ENCODE data around the gene LFNG.
A peak's percentile ranks its signal among the peaks of the same experiment; 100 is the strongest.

LFNG gene

DNA sequence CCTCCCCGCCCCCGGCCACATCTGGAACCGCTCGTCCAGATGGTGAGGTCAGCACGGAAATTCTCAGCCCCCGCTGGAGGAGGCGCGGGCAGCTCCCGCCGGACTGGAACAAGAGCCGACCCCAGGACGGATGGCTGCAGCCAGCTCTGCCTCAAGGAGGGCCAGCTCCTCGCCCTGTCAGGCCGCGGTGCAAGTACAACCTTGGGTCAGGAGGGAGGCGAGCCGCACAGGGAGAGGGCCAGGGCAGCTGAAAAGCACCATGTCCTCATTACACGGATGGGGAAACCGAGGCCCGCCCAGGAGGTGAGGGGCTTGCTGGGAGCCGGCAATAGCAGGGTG, 39.5 kb upstream of the LFNG start:
- Mint-ChIP-seq H3K4me3 (no peak overlapping the region), H3K4me1 (peaks cover 34% of the 10 kb centered on the region), H3K27me3 (ENCODE audit: low read depth, poor library complexity) (no peaks in the 10 kb centered on the region), H3K9me3 (peaks cover 6% of the 10 kb centered on the region), H3K36me3 (ENCODE audit: low read depth) (no peaks in the 10 kb centered on the region), H3K27ac (no peak overlapping the region)
- DNase-seq: peak; percentile 53
- TF ChIP-seq, protein P1, sequence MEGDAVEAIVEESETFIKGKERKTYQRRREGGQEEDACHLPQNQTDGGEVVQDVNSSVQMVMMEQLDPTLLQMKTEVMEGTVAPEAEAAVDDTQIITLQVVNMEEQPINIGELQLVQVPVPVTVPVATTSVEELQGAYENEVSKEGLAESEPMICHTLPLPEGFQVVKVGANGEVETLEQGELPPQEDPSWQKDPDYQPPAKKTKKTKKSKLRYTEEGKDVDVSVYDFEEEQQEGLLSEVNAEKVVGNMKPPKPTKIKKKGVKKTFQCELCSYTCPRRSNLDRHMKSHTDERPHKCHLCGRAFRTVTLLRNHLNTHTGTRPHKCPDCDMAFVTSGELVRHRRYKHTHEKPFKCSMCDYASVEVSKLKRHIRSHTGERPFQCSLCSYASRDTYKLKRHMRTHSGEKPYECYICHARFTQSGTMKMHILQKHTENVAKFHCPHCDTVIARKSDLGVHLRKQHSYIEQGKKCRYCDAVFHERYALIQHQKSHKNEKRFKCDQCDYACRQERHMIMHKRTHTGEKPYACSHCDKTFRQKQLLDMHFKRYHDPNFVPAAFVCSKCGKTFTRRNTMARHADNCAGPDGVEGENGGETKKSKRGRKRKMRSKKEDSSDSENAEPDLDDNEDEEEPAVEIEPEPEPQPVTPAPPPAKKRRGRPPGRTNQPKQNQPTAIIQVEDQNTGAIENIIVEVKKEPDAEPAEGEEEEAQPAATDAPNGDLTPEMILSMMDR (IDR thresholded peaks at IDR 0.05): no peak

DNA sequence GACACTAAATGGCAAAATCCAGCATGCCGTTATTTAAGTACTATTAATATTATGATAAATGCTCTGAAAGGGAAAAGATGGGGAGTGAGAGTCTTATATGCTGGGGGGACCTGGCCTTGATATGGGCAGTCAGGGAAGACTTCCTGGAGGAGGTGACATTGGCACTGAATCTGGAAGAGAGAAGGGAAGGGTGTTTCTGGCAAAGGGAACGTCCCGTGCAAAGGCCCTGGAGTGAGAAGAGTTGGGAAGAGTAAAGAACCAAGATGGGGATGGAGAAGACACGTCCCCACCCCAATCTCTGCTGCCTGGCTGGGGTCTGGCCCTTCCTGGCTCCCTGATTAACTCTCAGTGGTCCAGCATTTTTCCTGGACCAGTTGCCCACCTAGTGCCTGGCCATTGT, 38.4 kb upstream of the LFNG start:
- TF ChIP-seq, protein P1 (IDR thresholded peaks at IDR 0.05): no peak
- DNase-seq: no peak
- Mint-ChIP-seq H3K4me1 (peaks cover 35% of the 10 kb centered on the region), H3K9me3 (peaks cover 6% of the 10 kb centered on the region), H3K36me3 (ENCODE audit: low read depth) (no peaks in the 10 kb centered on the region), H3K4me3 (no peak overlapping the region), H3K27ac (no peak overlapping the region), H3K27me3 (ENCODE audit: low read depth, poor library complexity) (no peaks in the 10 kb centered on the region)

DNA sequence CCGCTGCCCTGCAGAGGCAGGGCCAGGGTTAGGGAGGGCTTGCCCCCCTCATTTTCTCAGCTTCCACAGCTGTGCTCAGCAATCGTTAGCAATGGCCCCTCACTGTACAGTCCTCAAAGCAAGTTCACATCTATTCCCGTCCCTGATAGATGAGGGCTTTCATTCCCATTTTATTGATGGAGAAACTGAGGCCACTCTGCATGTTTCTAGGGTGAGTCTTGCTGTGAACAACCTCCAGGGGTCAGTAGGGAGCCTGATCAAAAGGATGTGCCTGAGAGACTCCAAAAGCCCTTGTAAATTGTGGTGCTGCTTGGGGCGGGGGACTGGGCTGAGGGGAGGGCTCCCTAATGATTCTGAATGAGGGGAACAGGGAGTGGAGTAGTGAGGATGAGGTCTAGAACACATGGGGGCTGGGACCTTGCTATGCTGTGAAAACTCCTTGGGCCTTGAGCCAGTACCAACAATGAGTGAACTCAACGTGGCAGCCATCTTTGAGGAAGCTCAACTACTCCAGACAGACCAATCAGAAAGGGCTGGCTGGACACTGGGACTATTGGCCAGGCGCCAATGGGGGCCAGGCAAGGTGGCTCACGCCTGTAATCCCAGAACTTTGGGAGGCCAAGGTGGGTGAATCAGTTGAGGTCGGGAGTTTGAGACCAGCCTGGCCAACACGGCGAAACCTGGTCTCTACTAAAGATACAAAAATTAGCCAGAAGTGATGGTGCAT, 36.7 kb upstream of the LFNG start:
- H3K4me1 Mint-ChIP-seq: peaks cover 24% of the 10 kb centered on the region
- DNase-seq: no peak
- no peak overlapping the region for H3K27ac Mint-ChIP-seq
- H3K9me3 Mint-ChIP-seq: peaks cover 6% of the 10 kb centered on the region
- TF ChIP-seq, protein P1 (IDR thresholded peaks at IDR 0.05): no peak
- H3K27me3 Mint-ChIP-seq (ENCODE audit: low read depth, poor library complexity): peaks cover 6% of the 10 kb centered on the region
- no peak overlapping the region for H3K4me3 Mint-ChIP-seq
- H3K36me3 Mint-ChIP-seq (ENCODE audit: low read depth): no peaks in the 10 kb centered on the region

DNA sequence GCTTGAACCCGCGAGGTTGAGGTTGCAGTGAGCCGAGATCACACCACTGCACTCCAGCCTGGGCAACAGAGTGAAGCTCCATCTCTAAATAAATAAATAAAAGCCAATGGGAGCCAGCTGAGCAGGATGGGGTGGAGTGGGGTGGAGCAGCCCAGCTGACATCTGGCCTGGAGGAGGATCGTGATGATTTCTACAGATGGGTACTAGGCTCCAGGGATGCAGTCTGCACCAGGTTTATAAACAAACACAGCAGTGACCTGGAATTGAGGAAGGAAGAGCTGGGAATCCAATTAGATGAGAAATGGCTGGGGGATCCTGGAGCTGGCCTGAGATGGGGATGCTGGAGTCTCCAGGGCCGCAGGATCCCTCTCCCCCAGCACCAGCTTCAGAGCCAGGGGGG, 36.1 kb upstream of the LFNG start:
- Mint-ChIP-seq H3K36me3 (ENCODE audit: low read depth) (no peaks in the 10 kb centered on the region), H3K4me1 (peaks cover 26% of the 10 kb centered on the region), H3K27ac (no peak overlapping the region), H3K9me3 (peaks cover 6% of the 10 kb centered on the region), H3K27me3 (ENCODE audit: low read depth, poor library complexity) (peaks cover 6% of the 10 kb centered on the region), H3K4me3 (no peak overlapping the region)
- DNase-seq: no peak
- TF ChIP-seq, protein P1 (IDR thresholded peaks at IDR 0.05): no peak

DNA sequence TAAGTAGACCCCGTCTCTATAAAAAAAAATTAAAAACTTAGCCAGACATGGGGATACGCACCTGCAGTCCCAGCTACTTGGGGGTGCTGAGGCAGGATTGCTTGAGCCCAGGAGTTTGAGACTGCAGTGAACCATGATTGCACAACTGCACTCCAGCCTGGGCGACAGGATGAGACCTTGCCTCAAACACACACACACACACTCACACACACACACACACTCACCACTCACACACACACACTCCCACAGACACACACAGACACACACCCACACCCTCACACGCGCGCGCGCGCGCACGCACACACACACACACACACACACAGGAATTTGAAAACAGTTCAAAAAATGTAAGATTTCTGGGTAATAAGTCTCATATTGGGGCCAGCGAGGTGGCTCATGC, 34.7 kb upstream of the LFNG start:
- Mint-ChIP-seq H3K36me3 (ENCODE audit: low read depth) (no peaks in the 10 kb centered on the region), H3K27ac (no peak overlapping the region), H3K9me3 (peaks cover 6% of the 10 kb centered on the region), H3K27me3 (ENCODE audit: low read depth, poor library complexity) (peaks cover 6% of the 10 kb centered on the region), H3K4me3 (no peak overlapping the region), H3K4me1 (peaks cover 29% of the 10 kb centered on the region)
- TF ChIP-seq, protein P1 (IDR thresholded peaks at IDR 0.05): no peak
- no peak for DNase-seq

DNA sequence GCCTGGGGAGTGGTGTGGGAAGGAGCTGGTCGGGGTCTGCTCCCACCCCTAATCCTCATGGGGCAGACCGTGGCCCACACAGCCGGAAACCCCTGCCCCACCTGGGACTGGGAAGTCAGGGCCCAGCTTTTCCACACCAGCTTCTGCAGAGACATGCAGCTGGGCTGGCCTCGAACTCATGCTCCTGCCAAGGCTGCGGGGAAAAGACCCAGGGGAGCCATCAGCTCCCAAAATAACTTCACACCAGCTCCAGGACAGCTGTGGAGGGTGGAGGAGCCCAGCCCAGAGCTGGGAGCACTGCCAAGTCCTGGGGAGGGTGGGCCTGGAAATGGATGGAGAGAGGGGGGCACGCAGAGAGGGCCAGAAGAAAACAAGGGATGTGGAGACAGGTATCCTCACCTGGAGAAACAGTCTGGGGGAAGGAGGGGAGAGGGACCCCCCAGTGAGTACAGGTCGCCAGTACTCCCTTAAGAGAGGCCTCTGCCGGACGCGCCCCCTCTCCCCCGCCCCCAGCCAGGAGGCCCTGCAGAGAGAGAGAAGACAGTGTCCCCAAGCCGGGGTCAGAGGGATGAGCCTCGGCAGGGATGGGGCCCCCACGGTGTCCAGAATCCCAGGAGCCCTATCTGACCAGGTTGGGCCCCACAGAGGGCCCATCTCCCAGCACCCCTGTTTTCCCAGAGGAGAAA, 31.8 kb upstream of the LFNG start:
- TF ChIP-seq, protein P1 (IDR thresholded peaks at IDR 0.05): no peak
- peaks cover 13% of the 10 kb centered on the region for H3K27me3 Mint-ChIP-seq (ENCODE audit: low read depth, poor library complexity)
- H3K4me3 Mint-ChIP-seq: no peak overlapping the region
- no peak overlapping the region for H3K27ac Mint-ChIP-seq
- H3K4me1 Mint-ChIP-seq: peaks cover 40% of the 10 kb centered on the region
- H3K9me3 Mint-ChIP-seq: peaks cover 13% of the 10 kb centered on the region
- H3K36me3 Mint-ChIP-seq (ENCODE audit: low read depth): no peaks in the 10 kb centered on the region
- DNase-seq: no peak

Data from nephron progenitor cell (in vitro differentiated cells).